ENCODE results near the gene ATAT1. TPM values are rescaled to one million over a fixed set of nuclear protein-coding genes. Genes with fewer than 3 reads are reported as not detected.
"Not testable (repeated sequence)": the region's sequence is repeated elsewhere in the genome, so short reads cannot be mapped to it uniquely, and the experiment has no call there.

Gene ATAT1
- total and polyA plus RNA-seq, 2 of the 4 experiments (the other 2 are of a cell fraction), result 5.6 to 15.5 TPM

GRCh38 chr6:30664994-30665767, 38.5 kb downstream of the ATAT1 start:
- no peak overlapping the region for H2BK120ac ChIP-seq (ENCODE audit: low read depth, low read length)
- H2AK5ac ChIP-seq (ENCODE audit: low read depth, low read length), result no peak overlapping the region
- no peaks in the 10 kb centered on the region for H4K20me1 ChIP-seq (ENCODE audit: insufficient read depth, low read length)
- H3K9ac ChIP-seq (ENCODE audit: low read depth, low read length), result no peak overlapping the region
- no peak overlapping the region for H3K14ac ChIP-seq (replicated peaks; ENCODE audit: low read depth, low read length)
- no peak overlapping the region for H3K23ac ChIP-seq (ENCODE audit: low read depth, low read length)
- H2AK9ac ChIP-seq (replicated peaks; ENCODE audit: low read depth, low read length, poor library complexity), result no peak overlapping the region
- no peaks in the 10 kb centered on the region for H3K27me3 ChIP-seq (ENCODE audit: control insufficient read depth, insufficient read depth, low read length)
- no peak overlapping the region for H4K5ac ChIP-seq (ENCODE audit: low read depth, low read length)
- in situ Hi-C loops (cut with MboI; ENCODE audit: low sequenced_read_pairs), result no loop called here
- peaks cover 6 to 13% of the 10 kb centered on the region in 2 experiments; a peak in 1 of 4 replicates for H3K79me1 ChIP-seq (ENCODE audit: low read depth in 1 of 2, low read length in 2 of 2)
- H4K8ac ChIP-seq (ENCODE audit: low read depth in 2 of 2, low read length in 2 of 2), result no peak overlapping the region
- H2AFZ ChIP-seq (replicated peaks; ENCODE audit: low read length, poor library complexity), result no peak overlapping the region
- POLR2A ChIA-PET (ENCODE audit: unreplicated experiment), result interaction anchor here (0.5 kb wide), 1 partner anchor 48 kb away, joined by 5 read pairs; the partner anchor contains the start of gene MRPS18B
- H2BK5ac ChIP-seq (ENCODE audit: low read depth, low read length, poor library complexity, severe bottlenecking), result no peak overlapping the region
- no peak overlapping the region for H3K56ac ChIP-seq (ENCODE audit: extremely low read depth, insufficient read depth, low read length)
- H3K4me3 ChIP-seq (ENCODE audit: insufficient read depth, low read depth, low read length), result no peak overlapping the region
- H3K4me1 ChIP-seq (ENCODE audit: control insufficient read depth, insufficient read depth, low read length), result no peaks in the 10 kb centered on the region
- CTCF ChIA-PET, result no interaction called here
- WGBS, 2 experiments (ENCODE audit: extremely low coverage in 2 of 2, insufficient read length in 1 of 2), result 97% methylated on average over 13 of the region's 34 CpGs; no CpG with 5 or more reads in 1 of the 2 experiments
- TF ChIP-seq USF2 (IDR thresholded peaks at IDR 0.05; ENCODE audit: low read depth, low read length), result no peak
- TF ChIP-seq MAFK (IDR thresholded peaks at IDR 0.05; ENCODE audit: low read depth, low read length), result no peak
- no peak for TF ChIP-seq MAZ (IDR thresholded peaks at IDR 0.05; ENCODE audit: borderline replicate concordance, low read depth, low read length)
- TF ChIP-seq CHD1 (IDR thresholded peaks at IDR 0.05; ENCODE audit: low read depth, low read length), result no peak
- no peak overlapping the region for H3K4ac ChIP-seq (ENCODE audit: low read depth, low read length)
- no peak overlapping the region for H3K27ac ChIP-seq (ENCODE audit: insufficient read depth, low read length)
- no peak overlapping the region for H2BK15ac ChIP-seq (ENCODE audit: low read depth, low read length)
- H3K4me2 ChIP-seq (ENCODE audit: low read depth, low read length), result no peak overlapping the region
- ATAC-seq (ENCODE audit: low read depth), result no peak
- dilution Hi-C loops (cut with HindIII; ENCODE audit: low sequenced_read_pairs, unreplicated experiment), result no loop called here
- intact Hi-C loops (cut with micrococcal nuclease), result no loop called here
- BruUV-seq (replicated peaks), result no TSS peak
- H3K18ac ChIP-seq (ENCODE audit: low read depth, low read length), result no peak overlapping the region
- DNase-seq, result no peak
- no peaks in the 10 kb centered on the region for H3K9me3 ChIP-seq (ENCODE audit: control insufficient read depth, insufficient read depth, low read length)
- no peak overlapping the region for H4K91ac ChIP-seq (ENCODE audit: insufficient read depth, low read depth, low read length)
- H2BK20ac ChIP-seq (ENCODE audit: low read depth, low read length), result no peak overlapping the region
- H3K36me3 ChIP-seq (ENCODE audit: control insufficient read depth, insufficient read depth, low read length), result peaks cover 60% of the 10 kb centered on the region
- no peaks in the 10 kb centered on the region for H3K9me1 ChIP-seq (ENCODE audit: insufficient read depth, low read length)

- dilution Hi-C loops (cut with HindIII; ENCODE audit: low sequenced_read_pairs, unreplicated experiment), result not testable (repeated sequence)
- WGBS, 2 experiments (ENCODE audit: extremely low coverage in 2 of 2, insufficient read length in 1 of 2), result no CpG with 5 or more reads among the region's 2 CpGs
These were observed 39.6 kb downstream of the ATAT1 start for GRCh38 chr6:30666300-30666699.

More at GRCh38 chr6:30666300-30666699, 39.6 kb downstream of the ATAT1 start:
- H3K4me1 ChIP-seq (ENCODE audit: control insufficient read depth, insufficient read depth, low read length); H2AFZ ChIP-seq (replicated peaks; ENCODE audit: low read length, poor library complexity); H4K5ac ChIP-seq (ENCODE audit: low read depth, low read length); H4K91ac ChIP-seq (ENCODE audit: insufficient read depth, low read depth, low read length); H3K4me3 ChIP-seq (ENCODE audit: insufficient read depth, low read depth, low read length); H2AK9ac ChIP-seq (replicated peaks; ENCODE audit: low read depth, low read length, poor library complexity); H2BK15ac ChIP-seq (ENCODE audit: low read depth, low read length); H3K4ac ChIP-seq (ENCODE audit: low read depth, low read length); H3K18ac ChIP-seq (ENCODE audit: low read depth, low read length); H2BK5ac ChIP-seq (ENCODE audit: low read depth, low read length, poor library complexity, severe bottlenecking); H3K14ac ChIP-seq (replicated peaks; ENCODE audit: low read depth, low read length); H3K27ac ChIP-seq (ENCODE audit: insufficient read depth, low read length); H2BK20ac ChIP-seq (ENCODE audit: low read depth, low read length); H2BK120ac ChIP-seq (ENCODE audit: low read depth, low read length); POLR2A ChIA-PET (ENCODE audit: unreplicated experiment); H3K9me3 ChIP-seq (ENCODE audit: control insufficient read depth, insufficient read depth, low read length); H3K56ac ChIP-seq (ENCODE audit: extremely low read depth, insufficient read depth, low read length); H4K8ac ChIP-seq (ENCODE audit: low read depth in 2 of 2, low read length in 2 of 2); H3K9me1 ChIP-seq (ENCODE audit: insufficient read depth, low read length); H2AK5ac ChIP-seq (ENCODE audit: low read depth, low read length); BruUV-seq (replicated peaks); H3K4me2 ChIP-seq (ENCODE audit: low read depth, low read length); ATAC-seq (ENCODE audit: low read depth); H3K9ac ChIP-seq (ENCODE audit: low read depth, low read length); CTCF ChIA-PET; H4K20me1 ChIP-seq (ENCODE audit: insufficient read depth, low read length); H3K23ac ChIP-seq (ENCODE audit: low read depth, low read length); in situ Hi-C loops (cut with MboI; ENCODE audit: low sequenced_read_pairs); H3K27me3 ChIP-seq (ENCODE audit: control insufficient read depth, insufficient read depth, low read length); intact Hi-C loops (cut with micrococcal nuclease): not testable (repeated sequence)
- Histone ChIP-seq H3K79me1 (ENCODE audit: low read depth in 1 of 2, low read length in 2 of 2) (peaks cover 16 to 18% of the 10 kb centered on the region in 2 experiments), H3K36me3 (ENCODE audit: control insufficient read depth, insufficient read depth, low read length) (peaks cover 64% of the 10 kb centered on the region)
- peak; percentile 59 for DNase-seq
